GM19372 (cell line): ENCODE results near the gene KRTAP5-2.

ENCODE experiments used
- ATAC-seq: cut with Tn5 transposase; IDR thresholded peaks from one replicate; pipeline ENCODE4 v1.9.1; 2021; ENCODE audit warnings: mild to moderate bottlenecking, low read depth, moderate library complexity; ENCODE audit not compliant: unreplicated experiment

KRTAP5-2 gene

DNA sequence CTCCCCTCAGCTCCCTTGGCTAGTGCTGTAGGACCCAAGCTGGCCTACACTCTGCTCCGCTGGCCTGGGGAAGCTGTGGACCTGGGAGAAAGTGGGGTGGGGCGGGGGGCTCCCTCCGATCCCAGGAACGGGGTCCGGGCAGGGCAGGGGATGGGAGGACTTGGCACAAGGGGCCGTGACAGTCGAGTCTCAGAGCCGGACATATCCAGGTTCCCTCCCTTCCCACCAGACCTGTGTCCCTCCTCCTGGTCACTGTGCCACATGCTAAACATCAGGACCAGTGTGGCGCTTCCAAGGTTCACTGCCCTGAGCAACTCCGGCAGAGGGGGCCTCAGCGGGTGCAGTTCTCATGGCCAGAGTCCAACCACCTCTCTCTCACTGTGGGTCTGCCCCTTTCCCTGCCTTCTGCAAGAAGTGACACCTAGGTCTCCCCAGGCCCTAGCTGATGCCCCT, 28.1 kb downstream of the KRTAP5-2 start:
- ATAC-seq, result no peak

GRCh38 chr11:1569251-1569780, 28.8 kb downstream of the KRTAP5-2 start:
- ATAC-seq, result no peak

- ATAC-seq, result no peak
Observed at GRCh38 chr11:1568441-1568911, 29.6 kb downstream of the KRTAP5-2 start.

DNA sequence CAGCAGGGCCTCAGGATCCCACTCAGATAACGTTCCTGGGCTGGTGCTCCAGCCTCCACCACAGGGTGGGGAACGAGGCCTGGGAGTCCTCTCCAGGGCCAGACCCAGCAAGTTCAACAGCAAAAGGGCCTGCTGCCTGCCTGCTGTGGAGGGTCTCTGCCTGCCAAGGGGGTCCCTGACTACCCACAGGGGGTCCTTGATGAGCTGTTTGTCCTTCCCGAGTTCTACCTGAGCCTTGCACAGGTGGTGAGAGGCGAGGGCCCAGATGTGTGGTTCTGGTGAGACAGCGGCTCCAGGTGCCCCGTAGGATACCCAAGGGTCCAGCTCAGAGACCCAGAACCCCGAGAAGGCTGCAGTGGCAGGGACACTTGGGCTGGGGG, 30.4 kb downstream of the KRTAP5-2 start:
- no peak for ATAC-seq

- ATAC-seq, result no peak
Observed at GRCh38 chr11:1567052-1567720, 30.9 kb downstream of the KRTAP5-2 start.

- ATAC-seq, result no peak
Observed at GRCh38 chr11:1566381-1567051, 31.6 kb downstream of the KRTAP5-2 start.

DNA sequence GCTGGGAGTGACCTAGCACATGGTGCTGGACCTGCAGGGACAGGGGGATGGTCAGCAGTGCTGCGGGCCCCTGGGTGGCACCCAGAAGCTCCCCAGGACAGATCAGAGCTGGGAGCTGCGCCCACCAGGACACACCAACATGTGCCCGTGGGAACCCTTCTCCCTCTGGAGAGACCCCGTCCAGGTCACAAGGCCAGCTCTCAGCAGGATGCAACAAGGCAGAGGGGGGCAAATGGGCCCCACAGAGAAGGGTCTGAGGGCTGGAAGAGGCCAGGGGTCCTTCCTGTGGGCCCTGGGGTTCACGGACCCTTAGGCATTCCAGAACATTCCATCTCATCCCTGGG, 32.2 kb downstream of the KRTAP5-2 start:
- no peak for ATAC-seq

GRCh38 chr11:1565173-1565903, 32.8 kb downstream of the KRTAP5-2 start:
- ATAC-seq, result no peak

GRCh38 chr11:1564535-1565172, 33.4 kb downstream of the KRTAP5-2 start:
- ATAC-seq, result no peak

DNA sequence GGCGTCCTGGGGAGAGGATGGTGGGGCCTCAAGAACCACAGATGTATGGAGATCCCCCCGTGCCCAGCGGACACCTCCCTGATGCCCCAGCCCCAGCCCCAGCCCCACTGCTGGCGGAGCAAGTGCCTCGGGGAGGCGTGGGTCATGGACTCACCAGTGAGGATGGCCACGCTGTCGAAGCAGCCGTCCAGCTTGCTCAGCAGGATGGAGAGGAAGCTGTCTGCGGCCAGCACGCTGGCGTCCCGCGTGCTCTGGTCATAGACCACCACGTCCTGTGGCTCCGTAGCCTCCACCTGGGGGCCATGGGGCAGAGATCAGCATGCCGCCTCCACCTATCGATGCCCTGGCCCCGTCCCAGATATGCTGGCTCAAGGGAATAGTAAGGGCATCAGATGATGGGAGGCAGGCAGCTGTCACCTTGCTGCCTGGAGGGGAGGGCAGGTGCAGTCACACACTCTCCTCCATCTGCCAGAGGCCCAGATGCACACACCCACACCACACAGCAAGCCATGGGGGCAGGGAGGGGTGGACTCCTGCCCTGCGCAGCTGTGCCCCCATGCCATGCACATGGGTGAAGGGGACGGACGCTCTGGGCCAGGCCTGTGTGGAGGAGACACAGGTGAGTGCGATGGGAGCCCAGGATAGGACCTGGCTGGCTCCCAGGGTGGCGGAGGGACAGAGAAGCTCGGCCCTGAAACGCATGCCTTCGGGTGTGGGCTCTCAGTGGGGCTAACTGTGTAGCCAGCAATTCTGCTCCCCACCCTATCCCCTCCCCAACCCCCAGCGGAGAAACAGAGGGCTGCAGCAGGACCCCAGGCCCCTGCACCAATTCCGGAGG, 34.2 kb downstream of the KRTAP5-2 start:
- no peak for ATAC-seq

DNA sequence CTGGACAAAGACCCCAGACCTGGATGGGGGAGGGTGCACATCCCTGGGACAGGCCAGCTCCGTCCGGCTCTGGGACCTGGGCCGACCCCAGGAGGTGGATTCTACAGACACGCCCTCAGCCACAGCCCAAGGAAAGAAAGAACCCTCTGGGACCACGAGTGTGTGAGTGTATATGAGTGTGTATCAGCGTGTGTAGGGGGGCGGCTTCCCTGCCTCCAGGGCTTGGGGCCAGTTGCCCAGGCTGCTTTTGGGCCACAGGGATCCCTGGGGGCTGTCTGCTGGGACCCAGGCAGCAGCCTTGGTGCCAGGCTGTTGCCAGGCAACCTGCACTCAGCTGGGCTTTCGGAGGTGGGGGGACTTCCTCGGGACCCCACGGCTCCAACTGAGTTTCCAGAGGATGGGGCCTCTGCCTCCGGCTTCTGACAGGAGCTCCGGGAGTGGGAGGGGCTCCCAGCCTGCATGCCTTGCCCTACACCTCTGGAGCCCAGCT, 34.9 kb downstream of the KRTAP5-2 start:
- ATAC-seq, result no peak

DNA sequence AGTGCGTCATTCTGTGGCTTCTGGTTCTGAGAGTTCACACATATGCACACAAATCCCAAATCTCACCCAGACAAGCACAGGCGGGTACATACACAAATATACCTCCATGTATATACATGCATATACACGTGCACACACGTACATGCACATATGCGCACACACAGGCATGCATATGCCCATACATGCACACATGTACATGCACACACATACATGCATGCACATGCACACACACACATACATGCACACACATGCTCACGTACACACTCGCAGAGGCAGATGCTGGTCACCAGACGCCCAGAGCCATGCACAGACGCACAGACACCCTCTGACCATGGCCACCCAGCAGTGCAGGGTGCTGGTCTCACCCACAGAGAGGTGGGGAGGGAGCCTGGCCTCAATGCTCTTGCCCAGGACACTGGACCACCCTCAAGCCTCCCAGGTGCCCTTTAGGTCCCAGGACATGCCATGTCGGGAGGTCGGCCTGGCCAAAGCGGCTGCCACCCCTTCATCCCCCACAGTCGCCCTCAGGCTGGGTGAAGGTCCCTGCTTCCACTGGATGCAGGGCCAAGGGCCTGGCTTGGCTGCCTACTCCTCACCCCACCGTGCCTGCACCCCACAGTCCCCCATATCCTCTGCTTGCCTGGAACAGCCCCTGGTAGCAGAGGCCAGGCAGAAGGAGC, 35.5 kb downstream of the KRTAP5-2 start:
- no peak for ATAC-seq

- no peak for ATAC-seq
Observed at GRCh38 chr11:1561955-1562354, 36.1 kb downstream of the KRTAP5-2 start.

GRCh38 chr11:1561266-1561665, 36.8 kb downstream of the KRTAP5-2 start:
- ATAC-seq, result no peak

DNA sequence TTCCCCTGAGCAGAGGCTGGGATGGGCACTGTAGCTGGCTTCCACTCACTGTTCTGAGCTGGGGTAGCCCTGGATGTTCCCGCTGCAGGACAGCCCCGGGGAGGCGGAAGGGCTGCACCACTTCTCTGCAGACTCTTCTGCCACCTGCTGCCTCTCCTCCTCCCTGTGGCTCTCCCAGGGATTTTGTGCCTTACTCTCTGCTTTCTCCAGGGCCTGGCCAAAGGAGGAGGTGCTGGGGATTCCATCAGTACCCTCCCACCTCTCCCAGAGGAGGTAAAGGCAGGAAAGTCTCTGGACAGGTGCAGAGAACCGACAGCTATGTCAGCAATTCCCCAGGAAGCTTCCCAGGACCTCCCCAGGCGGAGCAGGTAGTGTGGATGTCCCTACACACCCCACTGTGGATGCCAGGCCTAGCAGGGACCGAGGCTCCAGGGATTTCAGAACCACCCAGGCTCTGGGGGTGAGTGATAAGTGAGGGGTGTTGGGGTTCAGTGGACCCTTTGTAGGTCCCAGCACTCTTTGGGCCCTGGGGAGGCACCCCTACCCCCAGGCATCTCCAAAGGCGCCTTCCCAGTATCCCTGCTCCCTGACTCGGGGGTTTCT, 37.3 kb downstream of the KRTAP5-2 start:
- ATAC-seq, result no peak

DNA sequence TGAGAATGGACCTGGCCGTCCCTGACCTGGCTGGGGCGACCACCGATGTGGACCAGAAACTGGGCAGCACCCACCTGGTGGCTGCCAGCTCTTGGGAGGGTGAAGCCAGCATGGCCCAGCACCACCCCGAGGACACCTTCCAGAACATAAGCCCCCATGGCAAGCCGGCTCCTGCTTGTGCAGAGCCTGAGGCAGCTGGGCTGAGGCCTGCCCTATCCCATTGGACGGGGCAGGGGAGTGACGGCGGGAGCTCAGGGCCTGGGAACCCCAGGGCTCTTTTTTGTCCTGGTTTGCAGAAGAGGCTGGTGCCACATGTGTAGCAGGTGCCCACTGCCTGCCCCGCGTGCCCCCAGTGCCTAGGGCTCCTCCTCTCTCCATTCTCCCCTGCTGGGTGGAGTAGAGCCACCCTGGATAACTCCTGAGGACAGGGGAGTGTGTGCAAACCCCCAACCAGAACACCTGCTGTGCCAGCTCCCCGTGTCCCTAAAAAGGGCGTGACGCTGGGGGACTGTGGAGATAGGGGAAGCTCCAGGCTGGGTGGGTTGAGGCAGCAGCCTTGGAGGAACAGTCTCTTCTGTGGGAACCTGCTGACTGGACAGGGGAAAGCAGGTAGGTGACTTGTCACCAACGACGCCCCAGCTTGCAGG, 38.0 kb downstream of the KRTAP5-2 start:
- no peak for ATAC-seq

GRCh38 chr11:1559111-1559951, 38.8 kb downstream of the KRTAP5-2 start:
- ATAC-seq, result no peak

DNA sequence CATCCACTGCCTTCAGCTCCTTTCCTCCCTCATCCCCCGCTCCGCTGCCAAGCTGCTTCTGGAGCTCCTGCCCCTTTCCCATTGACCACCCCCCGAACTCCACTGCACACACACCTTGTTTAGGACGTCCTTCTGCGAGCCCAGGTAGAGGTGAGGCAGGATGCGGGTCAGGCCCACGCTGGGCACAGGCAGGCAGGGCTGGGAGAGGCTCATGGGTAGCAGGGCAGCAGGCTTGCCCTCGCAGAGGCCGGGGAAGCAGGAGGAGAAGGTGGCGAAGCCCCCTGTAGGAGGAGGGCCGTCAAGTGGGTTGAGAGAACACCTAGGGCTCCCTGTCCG, 39.4 kb downstream of the KRTAP5-2 start:
- ATAC-seq, result no peak
